Activated gamma-delta T cell treated with anti-CD3 and anti-CD28 coated beads, Interleukin-2, amount 50 U/mL, for 16 hours (primary cell): Measurements from ENCODE around the gene METTL8.
A peak's percentile ranks its signal among the peaks of the same experiment; 100 is the strongest.

ENCODE experiments used
- DNase-seq: peaks from one replicate; pipeline ENCODE4 v3.0.0-alpha.2; 2020; ENCODE audit warnings: low read depth

METTL8 gene

GRCh38 chr2:171433763-171434012 lies at the start of gene METTL8:
METTL8 (minus strand) TSS chr2:171433990; CDS start chr2:171392185, 41,805 bp downstream.
- no peak for DNase-seq

GRCh38 chr2:171482877-171483276 lies 49.1 kb upstream of the METTL8 start:
- DNase-seq, result no peak

GRCh38 chr2:171482308-171482707 lies 48.5 kb upstream of the METTL8 start:
- DNase-seq, result no peak

GRCh38 chr2:171480908-171481307 lies 47.1 kb upstream of the METTL8 start:
- DNase-seq, result no peak

- DNase-seq, result no peak
Observed at GRCh38 chr2:171479154-171479814, 45.5 kb upstream of the METTL8 start.

- no peak for DNase-seq
Observed at GRCh38 chr2:171478345-171478744, 44.6 kb upstream of the METTL8 start.

- DNase-seq, result no peak
Observed at GRCh38 chr2:171475979-171476378, 42.2 kb upstream of the METTL8 start.

GRCh38 chr2:171470129-171470528 lies 36.3 kb upstream of the METTL8 start:
- no peak for DNase-seq

- DNase-seq, result no peak
Observed at GRCh38 chr2:171469176-171469575, 35.4 kb upstream of the METTL8 start.

GRCh38 chr2:171460537-171460936 lies 26.7 kb upstream of the METTL8 start:
- DNase-seq, result no peak

- DNase-seq, result no peak
Observed at GRCh38 chr2:171459498-171459897, 25.7 kb upstream of the METTL8 start.

GRCh38 chr2:171452773-171453172 lies 19.0 kb upstream of the METTL8 start:
- no peak for DNase-seq

- DNase-seq, result no peak
Observed at GRCh38 chr2:171451074-171451473, 17.3 kb upstream of the METTL8 start.

- DNase-seq, result no peak
Observed at GRCh38 chr2:171447675-171448074, 13.9 kb upstream of the METTL8 start.

GRCh38 chr2:171441470-171441869 lies 7.7 kb upstream of the METTL8 start:
- no peak for DNase-seq

- DNase-seq, result no peak
Observed at GRCh38 chr2:171436307-171436706, 2.5 kb upstream of the METTL8 start.

GRCh38 chr2:171434013-171434989 lies 511 bp upstream of the METTL8 start, which contains the start of gene DCAF17:
DCAF17 (plus strand) TSS chr2:171434226; CDS start chr2:171434578, 352 bp downstream.
- DNase-seq, result peak; percentile 87

GRCh38 chr2:171432969-171433762 lies 624 bp downstream of the METTL8 start:
- DNase-seq, result peak; percentile 10

- DNase-seq, result no peak
Observed at GRCh38 chr2:171432206-171432968, 1.4 kb downstream of the METTL8 start.

GRCh38 chr2:171431677-171432167 lies 2.1 kb downstream of the METTL8 start:
- no peak for DNase-seq
